Breast epithelium (tissue), 4 donors: ENCODE measurements around the gene HEPH. TPM values are rescaled to one million over a fixed set of nuclear protein-coding genes. Genes with fewer than 3 reads are reported as not detected.

Source experiments
- DNase-seq, 2 donors: peaks; one replicate each; pipeline ENCODE4 v3.0.0-alpha.2; 2019; ENCODE audit warnings: low spot score in 2 of 2
- H3K27ac ChIP-seq, 2 donors: fragments of 200-600 bp; sonication (generic) in 1 of 2; one replicate each; pipeline ENCODE4 v1.5.1; 2016 to 2019; ENCODE audit warnings: mild to moderate bottlenecking in 1 of 2
- H3K27me3 ChIP-seq, 2 donors: fragments of 200-600 bp; sonication (generic) in 1 of 2; one replicate each; pipeline versions ENCODE4 v1.5.1 to v1.6.0; 2017 to 2019; ENCODE audit warnings: control low read depth in 1 of 2, mild to moderate bottlenecking in 1 of 2
- H3K36me3 ChIP-seq: fragments of 200-600 bp; one replicate; pipeline ENCODE4 v1.5.1; 2019
- H3K4me1 ChIP-seq, 2 donors: fragments of 200-600 bp; sonication (generic); one replicate each; pipeline ENCODE4 v1.5.1; 2016 to 2019; ENCODE audit warnings: control low read depth in 1 of 2
- H3K4me3 ChIP-seq, 3 donors: fragments of 200-600 bp; sonication (generic); 1 replicate in 2 of 3; 2 replicates in 1 of 3; pipeline ENCODE4 v1.5.1; 2016 to 2019; ENCODE audit warnings: mild to moderate bottlenecking in 3 of 3, moderate library complexity in 2 of 3
- H3K9me3 ChIP-seq, 2 donors: fragments of 200-600 bp; sonication (generic) in 1 of 2; one replicate each; pipeline ENCODE4 v1.5.1; 2016 to 2019; ENCODE audit warnings: control low read depth in 1 of 2
- CTCF ChIP-seq, 3 donors: fragments of 450-650 bp; IDR thresholded peaks; one replicate each; pipeline ENCODE4 v1.5.1; 2016 to 2017; ENCODE audit warnings: antibody characterized with exemption in 3 of 3, mild to moderate bottlenecking in 3 of 3, moderate library complexity in 3 of 3
- POLR2A ChIP-seq: fragments of 450-650 bp; IDR thresholded peaks from one replicate; pipeline ENCODE4 v1.6.1; 2016; ENCODE audit warnings: antibody characterized with exemption, mild to moderate bottlenecking, moderate library complexity
- POLR2AphosphoS5 ChIP-seq, 3 donors: sonication (generic); formaldehyde crosslinking; IDR thresholded peaks; one replicate each; pipeline ENCODE4 v1.6.1; 2017; ENCODE audit warnings: antibody characterized with exemption in 3 of 3
- intact Hi-C: fragments of 100-400 bp; cut with DNase I; formaldehyde crosslinking; loops from one replicate; pipeline ENCODE4 v1.15.1; 2023; ENCODE audit warnings: low total_unique reads
- total RNA-seq, 3 donors: library from RNA; depleted of rRNA; stranded (reverse); fragments of >200 nt; gene quantifications; one replicate each; pipeline ENCODE4 v1.1.0, GENCODE V29; 2016

Gene HEPH
- total RNA-seq, 3 donors from 2014 or later, result 8.8 to 13.9 (median 11.1) TPM

GRCh38 chrX:66164470-66164869, 423 bp downstream of the HEPH start:
- no peak for DNase-seq
- Histone ChIP-seq H3K4me1 (no peaks in the 10 kb centered on the region), H3K27ac (peak overlapping the region; percentile 55 to 71), H3K27me3 (peaks cover 0 to 23% of the 10 kb centered on the region in 2 donors), H3K9me3 (no peaks in the 10 kb centered on the region), H3K36me3 (no peaks in the 10 kb centered on the region), H3K4me3 (peak overlapping the region; percentile 27 to 56 (median 34))
- TF ChIP-seq CTCF (IDR thresholded peaks at IDR 0.05), result no peak
- no peak for TF ChIP-seq POLR2A
- no peak for TF ChIP-seq POLR2AphosphoS5 (IDR thresholded peaks at IDR 0.05)
- intact Hi-C loops, result no loop called here

- H3K36me3 ChIP-seq, result no peaks in the 10 kb centered on the region
- TF ChIP-seq POLR2A (no peak), POLR2AphosphoS5 (IDR thresholded peaks at IDR 0.05) (no peak), CTCF (IDR thresholded peaks at IDR 0.05) (no peak)
- no peaks in the 10 kb centered on the region for H3K9me3 ChIP-seq
- H3K4me1 ChIP-seq, result no peaks in the 10 kb centered on the region
- H3K4me3 ChIP-seq, result peak overlapping the region; percentile 27 to 56 (median 34)
- no peak for DNase-seq
- intact Hi-C loops, result no loop called here
- H3K27ac ChIP-seq, result peak overlapping the region; percentile 55 to 71
- H3K27me3 ChIP-seq, result peaks cover 0 to 22% of the 10 kb centered on the region in 2 donors
These were observed 884 bp downstream of the HEPH start for GRCh38 chrX:66164931-66165330.

- H3K36me3 ChIP-seq, result no peaks in the 10 kb centered on the region
- H3K4me3 ChIP-seq, result no peak overlapping the region
- H3K4me1 ChIP-seq, result no peaks in the 10 kb centered on the region
- peaks cover 0 to 24% of the 10 kb centered on the region in 2 donors for H3K27me3 ChIP-seq
- TF ChIP-seq POLR2A, result no peak
- TF ChIP-seq CTCF (IDR thresholded peaks at IDR 0.05), result no peak
- no peak for TF ChIP-seq POLR2AphosphoS5 (IDR thresholded peaks at IDR 0.05)
- no peak overlapping the region for H3K27ac ChIP-seq
- intact Hi-C loops, result no loop called here
- no peaks in the 10 kb centered on the region for H3K9me3 ChIP-seq
- no peak for DNase-seq
These were observed 2.6 kb downstream of the HEPH start for GRCh38 chrX:66166671-66167070.

- Histone ChIP-seq H3K27ac (no peak overlapping the region), H3K4me3 (no peak overlapping the region), H3K9me3 (no peaks in the 10 kb centered on the region), H3K4me1 (no peaks in the 10 kb centered on the region), H3K36me3 (no peaks in the 10 kb centered on the region), H3K27me3 (peaks cover 0 to 21% of the 10 kb centered on the region in 2 donors)
- DNase-seq, result no peak
- TF ChIP-seq CTCF (IDR thresholded peaks at IDR 0.05), result no peak
- no peak for TF ChIP-seq POLR2AphosphoS5 (IDR thresholded peaks at IDR 0.05)
- no peak for TF ChIP-seq POLR2A
- intact Hi-C loops, result no loop called here
These were observed 3.4 kb downstream of the HEPH start for GRCh38 chrX:66167431-66167830.

DNA sequence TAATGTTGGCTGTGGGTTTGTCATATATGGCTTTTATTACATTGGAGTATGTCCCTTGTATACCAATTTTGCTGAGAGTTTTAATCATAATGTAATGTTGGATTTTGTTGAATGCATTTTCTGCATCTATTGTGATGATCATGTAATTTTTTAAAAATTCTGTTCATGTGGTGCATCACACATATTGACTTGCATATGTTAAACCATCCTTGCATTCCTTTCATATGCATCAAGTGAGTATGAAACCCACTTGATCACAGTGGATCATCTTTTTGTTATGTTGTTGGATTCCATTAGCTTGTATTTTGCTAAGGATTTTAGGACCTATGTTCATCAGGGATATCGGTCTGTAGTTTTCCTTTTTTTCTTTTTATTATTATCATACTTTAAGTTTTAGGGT, 12.1 kb downstream of the HEPH start:
- Histone ChIP-seq H3K4me3 (no peak overlapping the region), H3K27ac (no peak overlapping the region), H3K9me3 (peaks cover 18 to 46% of the 10 kb centered on the region in 2 donors), H3K36me3 (no peaks in the 10 kb centered on the region), H3K27me3 (peaks cover 0 to 10% of the 10 kb centered on the region in 2 donors), H3K4me1 (no peaks in the 10 kb centered on the region)
- intact Hi-C loops, result no loop called here
- no peak for TF ChIP-seq POLR2AphosphoS5 (IDR thresholded peaks at IDR 0.05)
- no peak for TF ChIP-seq POLR2A
- no peak for TF ChIP-seq CTCF (IDR thresholded peaks at IDR 0.05)
- DNase-seq, result no peak
